Astrocyte of the cerebellum (primary cell): Measurements from ENCODE around the gene ANKRD2.

Experiments used
- DNase-seq: peaks from one replicate; pipeline ENCODE4 v3.0.0-alpha.2; 2011; ENCODE audit warnings: low read depth
- H3K4me3 ChIP-seq: 2 replicates; pipeline ENCODE4 v1.5.1; 2011; ENCODE audit warnings: mild to moderate bottlenecking, low read depth, low read length, moderate library complexity
- in situ Hi-C: cut with HindIII; loops from 2 replicates; pipeline ENCODE4 v1.10.0; 2017; ENCODE audit warnings: low sequenced_read_pairs
- TF ChIP-seq, protein P1 (sequence below): IDR thresholded peaks from 2 replicates; pipeline ENCODE4 v1.5.1; 2012; ENCODE audit warnings: low read length, low read depth, moderate library complexity, mild to moderate bottlenecking; ENCODE audit errors: missing control alignments

ANKRD2 gene

DNA sequence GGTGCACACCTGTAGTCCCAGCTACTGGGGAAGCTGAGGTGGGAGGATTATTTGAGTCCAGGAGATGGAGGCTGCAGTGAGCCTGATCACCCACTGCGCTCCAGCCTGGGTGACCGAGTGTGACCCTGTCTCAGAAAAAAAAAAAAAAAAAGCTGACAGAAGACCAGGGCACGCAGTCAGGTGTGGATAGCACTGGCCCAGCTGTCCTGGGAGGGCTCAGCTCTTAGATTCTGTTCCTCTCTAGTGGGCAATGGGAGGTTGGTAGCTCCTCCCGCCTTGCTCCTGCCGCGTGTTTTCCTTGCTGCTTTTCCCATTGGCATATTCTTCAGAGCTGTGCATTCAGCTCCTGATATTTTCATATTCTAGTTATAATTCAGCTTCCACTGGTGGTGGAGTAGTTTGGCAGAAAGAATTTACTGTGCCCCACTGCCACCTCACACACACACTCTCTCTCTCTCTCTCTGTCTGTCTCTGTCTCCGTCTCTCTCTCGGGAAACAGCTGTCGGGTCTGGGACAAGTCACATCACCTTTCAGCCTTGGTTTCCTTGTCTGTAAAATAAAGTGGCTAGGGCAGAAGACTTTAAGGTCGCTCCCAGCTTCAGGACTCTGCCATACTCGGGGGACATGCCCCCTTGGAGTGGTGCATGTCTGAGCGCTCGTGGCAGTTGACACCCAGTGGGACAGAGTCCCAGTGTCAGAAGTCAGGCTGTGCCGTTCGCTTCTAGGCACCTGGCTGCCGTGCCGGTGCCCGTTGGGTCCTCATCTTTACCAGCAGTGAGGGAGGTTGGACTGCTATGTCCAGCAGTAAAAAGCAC lies 25.9 kb upstream of the ANKRD2 start:
- in situ Hi-C loops: no loop called here
- TF ChIP-seq, protein P1, sequence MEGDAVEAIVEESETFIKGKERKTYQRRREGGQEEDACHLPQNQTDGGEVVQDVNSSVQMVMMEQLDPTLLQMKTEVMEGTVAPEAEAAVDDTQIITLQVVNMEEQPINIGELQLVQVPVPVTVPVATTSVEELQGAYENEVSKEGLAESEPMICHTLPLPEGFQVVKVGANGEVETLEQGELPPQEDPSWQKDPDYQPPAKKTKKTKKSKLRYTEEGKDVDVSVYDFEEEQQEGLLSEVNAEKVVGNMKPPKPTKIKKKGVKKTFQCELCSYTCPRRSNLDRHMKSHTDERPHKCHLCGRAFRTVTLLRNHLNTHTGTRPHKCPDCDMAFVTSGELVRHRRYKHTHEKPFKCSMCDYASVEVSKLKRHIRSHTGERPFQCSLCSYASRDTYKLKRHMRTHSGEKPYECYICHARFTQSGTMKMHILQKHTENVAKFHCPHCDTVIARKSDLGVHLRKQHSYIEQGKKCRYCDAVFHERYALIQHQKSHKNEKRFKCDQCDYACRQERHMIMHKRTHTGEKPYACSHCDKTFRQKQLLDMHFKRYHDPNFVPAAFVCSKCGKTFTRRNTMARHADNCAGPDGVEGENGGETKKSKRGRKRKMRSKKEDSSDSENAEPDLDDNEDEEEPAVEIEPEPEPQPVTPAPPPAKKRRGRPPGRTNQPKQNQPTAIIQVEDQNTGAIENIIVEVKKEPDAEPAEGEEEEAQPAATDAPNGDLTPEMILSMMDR: no peak
- no peak overlapping the region for H3K4me3 ChIP-seq
- DNase-seq: no peak

DNA sequence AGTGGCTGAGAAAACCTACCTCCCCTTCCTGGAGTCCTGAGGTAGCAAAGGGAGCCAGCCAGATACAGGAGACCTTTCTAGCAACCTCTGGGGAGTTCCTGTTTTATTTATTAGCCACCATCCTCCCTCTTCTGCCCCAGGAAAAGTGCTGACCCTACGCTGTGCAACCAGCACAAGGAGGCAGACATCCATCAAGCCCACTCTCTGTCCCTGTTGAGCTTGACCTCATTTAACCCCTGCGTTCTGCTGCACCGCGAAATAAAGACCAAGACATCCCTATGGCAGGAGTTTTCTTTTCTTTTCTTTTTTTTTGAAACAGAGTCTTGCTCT lies 25.3 kb upstream of the ANKRD2 start:
- H3K4me3 ChIP-seq: no peak overlapping the region
- no peak for DNase-seq
- TF ChIP-seq, protein P1: no peak
- in situ Hi-C loops: no loop called here

GRCh38 chr10:97547962-97548361 lies 24.6 kb upstream of the ANKRD2 start:
- in situ Hi-C loops: no loop called here
- H3K4me3 ChIP-seq: no peak overlapping the region
- DNase-seq: no peak
- TF ChIP-seq, protein P1: no peak

DNA sequence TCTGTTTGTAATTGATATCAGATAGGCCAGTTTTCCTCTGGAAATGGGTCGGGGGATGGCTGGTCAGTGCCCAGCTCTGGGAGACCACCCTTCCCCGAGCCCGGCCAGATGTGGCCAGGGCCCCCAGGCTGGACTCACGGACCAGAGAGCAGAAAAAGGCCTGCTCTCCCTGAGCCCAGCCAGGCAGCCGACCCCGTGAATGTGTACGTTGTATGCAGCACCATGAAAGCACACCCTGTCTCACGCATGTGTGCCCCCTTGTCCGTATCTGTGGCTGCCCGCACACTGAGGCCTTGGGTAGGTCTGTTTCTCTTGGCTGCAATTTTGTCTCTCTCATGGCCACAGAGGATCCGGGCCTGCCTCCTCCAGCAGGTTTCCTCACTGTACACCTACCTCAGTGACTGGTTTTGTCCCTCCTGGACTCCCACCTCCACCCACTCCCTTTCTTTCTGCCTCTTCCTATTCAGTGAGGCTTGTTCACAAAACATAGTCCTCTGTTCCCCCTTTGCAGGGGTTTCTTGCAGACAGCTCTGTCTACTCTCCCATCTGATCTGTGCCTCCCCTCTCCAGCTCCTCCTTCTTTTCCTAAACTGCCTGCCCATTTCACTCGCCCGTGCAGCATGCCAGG lies 23.6 kb upstream of the ANKRD2 start:
- no peak overlapping the region for H3K4me3 ChIP-seq
- no peak for DNase-seq
- in situ Hi-C loops: no loop called here
- TF ChIP-seq, protein P1: no peak

- TF ChIP-seq, protein P1: no peak
- in situ Hi-C loops: no loop called here
- H3K4me3 ChIP-seq: no peak overlapping the region
- DNase-seq: no peak
These were observed 22.8 kb upstream of the ANKRD2 start for GRCh38 chr10:97549587-97550322.

DNA sequence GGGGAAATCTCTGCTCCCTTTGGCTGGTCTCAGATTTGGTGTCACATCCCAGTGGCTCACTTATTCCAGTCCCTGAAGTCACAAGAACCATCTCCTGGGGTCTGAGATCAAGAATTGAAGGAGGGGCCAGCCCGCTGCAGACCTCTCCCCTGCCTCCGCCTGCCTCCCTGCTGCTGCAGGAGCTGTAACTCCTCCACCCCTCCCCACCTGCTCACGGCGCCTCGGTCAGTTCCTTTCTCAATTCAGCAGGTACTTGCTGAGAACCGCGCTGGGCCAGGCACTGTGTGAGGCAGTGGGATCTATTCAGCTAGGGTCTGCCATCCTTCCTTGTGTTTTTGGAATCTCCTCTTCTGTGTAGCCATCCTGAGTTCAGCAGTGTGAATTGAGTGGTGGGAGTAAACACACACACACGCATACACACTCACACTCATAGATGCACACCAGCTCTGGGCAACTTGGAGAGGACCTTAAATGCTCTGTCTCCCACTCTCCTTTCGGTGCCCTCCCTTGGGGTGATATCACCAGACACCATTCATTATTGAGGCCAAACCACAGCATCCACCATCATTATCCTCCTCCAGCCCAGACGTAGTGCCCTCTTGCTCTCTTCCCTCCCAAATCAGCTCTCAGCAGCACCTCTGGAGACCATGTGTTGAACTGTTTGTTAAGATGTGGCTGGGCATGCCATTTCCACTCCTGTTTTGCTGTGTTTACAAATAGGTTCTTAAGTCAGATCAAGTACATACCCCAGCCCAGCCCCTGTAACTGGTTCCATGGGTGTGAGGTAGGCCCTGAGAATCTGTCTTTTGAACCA lies 22.0 kb upstream of the ANKRD2 start:
- no peak for DNase-seq
- H3K4me3 ChIP-seq: no peak overlapping the region
- in situ Hi-C loops: no loop called here
- TF ChIP-seq, protein P1: no peak
